GM23248 (cell line): ENCODE measurements around the gene PGAP3.

ENCODE experiments used
- EZH2 ChIP-seq: fragments of 200-600 bp; sonication (generic); IDR thresholded peaks from 2 replicates; pipeline ENCODE4 v1.6.1; 2018; ENCODE audit warnings: antibody characterized with exemption, mild to moderate bottlenecking; ENCODE audit not compliant: insufficient read depth, poor library complexity, severe bottlenecking
- EZH2phosphoT487 ChIP-seq: fragments of 200-600 bp; sonication (generic); IDR thresholded peaks from 2 replicates; pipeline ENCODE4 v1.6.1; 2018; ENCODE audit warnings: antibody characterized with exemption, moderate library complexity, mild to moderate bottlenecking, low read depth; ENCODE audit not compliant: insufficient read depth

- TF ChIP-seq EZH2phosphoT487 (no peak), EZH2 (no peak)
These were observed 29.2 kb upstream of the PGAP3 start for GRCh38 chr17:39716879-39717536.
